NCI-H1092 (cell line): ENCODE results near the gene PPP1R15B.
A peak's percentile ranks its signal among the peaks of the same experiment; 100 is the strongest.

Experiments used
- DNase-seq: peaks from one replicate; lab custom pipeline; 2025; lab: John Stamatoyannopoulos, UW

Gene PPP1R15B

DNA sequence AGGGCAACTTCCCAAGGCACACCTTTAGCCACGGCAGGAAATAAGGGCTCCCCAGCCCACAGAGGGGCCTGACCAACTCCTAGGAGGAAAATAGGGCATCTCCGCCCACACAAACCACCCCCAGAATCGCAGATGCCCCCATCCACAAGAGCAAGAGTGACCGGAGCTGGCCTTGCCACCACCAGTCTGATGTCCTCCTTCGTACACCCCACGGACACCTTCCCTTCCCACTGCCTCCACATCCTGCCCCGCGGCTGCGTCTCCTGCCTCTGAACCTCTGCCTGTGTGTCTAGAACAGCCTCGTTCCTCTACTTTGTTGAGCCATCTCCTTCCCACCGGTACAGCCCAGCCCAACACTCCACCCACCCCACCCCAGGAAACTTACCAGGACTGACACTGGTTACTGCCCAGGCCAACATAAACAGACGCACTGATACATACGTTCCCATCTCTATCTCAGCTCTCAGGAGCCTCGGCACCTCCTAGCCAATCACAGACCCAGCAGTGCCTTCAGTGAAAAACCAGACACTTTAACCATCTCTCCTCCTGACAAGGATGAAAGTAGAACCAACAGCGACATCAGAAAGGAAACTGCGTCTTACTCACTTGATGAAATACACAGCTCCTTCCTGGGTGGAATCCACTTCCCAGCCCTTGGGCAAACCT is 44.3 kb downstream of the PPP1R15B start:
- DNase-seq, result no peak

DNA sequence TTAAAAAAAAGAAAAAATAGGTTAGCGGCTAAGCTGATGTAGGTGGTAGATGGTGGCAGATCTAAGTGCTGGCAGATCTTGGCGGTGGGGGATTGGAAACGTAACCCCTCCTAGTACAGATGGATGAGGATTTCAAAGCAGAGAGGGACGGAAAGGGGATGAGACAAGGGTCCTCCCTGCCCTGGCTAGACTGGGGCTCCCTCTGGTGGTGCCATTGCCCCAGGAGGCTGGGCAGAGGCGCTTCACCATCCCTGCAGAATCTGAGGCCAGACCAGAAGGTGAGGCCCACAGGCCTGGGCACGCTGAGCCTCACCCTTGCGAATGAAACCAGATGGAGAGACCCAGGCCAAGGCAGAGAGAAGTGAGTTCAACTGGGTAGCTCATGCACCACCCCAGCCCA is 44.9 kb downstream of the PPP1R15B start:
- no peak for DNase-seq

DNA sequence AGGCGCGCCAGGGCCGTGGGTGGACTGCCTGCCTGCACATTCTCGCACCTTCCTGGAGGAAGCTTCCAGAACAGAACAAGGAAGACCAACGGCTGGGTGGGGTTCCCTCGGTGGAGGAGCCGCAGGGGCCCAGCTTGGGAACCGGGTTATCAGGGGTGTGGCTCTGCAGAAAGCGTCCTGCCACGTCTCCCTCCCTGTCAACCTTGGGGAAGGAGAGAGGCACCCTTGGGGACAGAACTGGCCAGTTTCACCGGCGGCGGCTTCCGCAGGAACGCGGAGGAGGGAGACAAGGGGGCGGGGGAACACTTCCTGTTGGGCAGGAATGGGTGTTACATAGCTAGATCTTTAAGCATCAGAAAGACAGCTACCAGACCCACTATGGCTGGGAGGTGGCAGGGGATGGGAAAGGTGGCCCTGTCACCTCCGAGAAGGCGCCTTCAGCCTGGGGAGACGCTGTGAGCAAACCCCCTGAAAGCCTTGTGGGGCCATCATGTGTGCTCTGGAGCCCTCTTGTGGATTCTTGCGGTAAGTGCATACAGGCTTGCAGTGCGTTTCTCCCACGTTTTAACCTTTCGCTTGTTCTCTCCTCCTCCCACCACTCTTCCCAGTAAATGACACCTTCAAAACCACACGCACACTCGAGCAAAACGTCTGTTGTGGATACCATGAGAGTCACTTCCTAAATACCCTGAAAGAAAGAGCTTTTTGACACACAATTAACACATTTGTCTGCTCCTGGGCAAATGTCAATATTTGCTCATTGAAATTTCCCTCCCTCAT is 48.1 kb downstream of the PPP1R15B start:
- no peak for DNase-seq

DNA sequence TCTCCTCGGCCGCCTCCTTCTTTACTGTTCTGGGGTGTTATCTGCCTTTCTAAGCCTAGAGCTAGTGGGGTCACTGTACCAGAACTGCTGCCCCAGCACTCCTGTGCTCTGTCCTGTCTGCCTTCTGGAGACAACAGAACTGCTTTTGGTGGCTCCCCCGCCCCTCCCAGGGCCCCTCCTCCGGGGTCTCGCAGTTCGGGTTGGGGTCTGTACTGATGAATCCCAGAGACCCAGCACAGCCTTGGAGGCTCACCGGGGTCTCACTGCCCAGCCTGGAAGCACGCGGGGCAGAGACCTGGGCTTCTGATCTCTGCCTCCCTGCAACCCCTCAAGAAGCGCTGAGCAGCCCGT is 48.7 kb downstream of the PPP1R15B start:
- no peak for DNase-seq

GRCh38 chr1:204361781-204362180 is 49.8 kb downstream of the PPP1R15B start:
- no peak for DNase-seq

DNA sequence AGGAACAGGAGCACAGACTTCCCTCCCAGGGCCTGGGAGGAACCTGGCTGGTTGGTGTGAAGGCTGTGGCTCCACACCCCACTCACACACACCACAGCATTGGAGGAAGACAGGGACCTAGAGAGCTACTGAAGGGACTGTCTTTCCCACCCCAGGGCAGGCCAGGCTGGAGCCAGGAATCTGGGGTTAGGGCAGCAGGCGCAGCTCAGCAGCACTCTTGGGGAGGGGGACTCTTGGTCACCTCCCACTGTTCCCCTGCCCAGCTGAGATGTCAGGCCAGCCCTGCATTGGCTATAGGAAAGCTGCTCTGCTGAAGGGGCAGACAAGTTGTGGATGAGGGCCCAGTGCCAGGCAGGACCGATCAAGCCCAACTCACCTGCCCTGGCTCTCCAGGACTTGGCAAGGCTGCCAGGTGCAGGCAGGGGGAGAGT is 50.3 kb downstream of the PPP1R15B start:
- no peak for DNase-seq

- no peak for DNase-seq
Observed at GRCh38 chr1:204360314-204360713, 51.3 kb downstream of the PPP1R15B start.

- peak; percentile 42 for DNase-seq
Observed at GRCh38 chr1:204359474-204360255, 52.0 kb downstream of the PPP1R15B start, which contains the start of gene PLEKHA6. PLEKHA6 (minus strand) TSS chr1:204359929; CDS start chr1:204273727, 86,202 bp downstream.

DNA sequence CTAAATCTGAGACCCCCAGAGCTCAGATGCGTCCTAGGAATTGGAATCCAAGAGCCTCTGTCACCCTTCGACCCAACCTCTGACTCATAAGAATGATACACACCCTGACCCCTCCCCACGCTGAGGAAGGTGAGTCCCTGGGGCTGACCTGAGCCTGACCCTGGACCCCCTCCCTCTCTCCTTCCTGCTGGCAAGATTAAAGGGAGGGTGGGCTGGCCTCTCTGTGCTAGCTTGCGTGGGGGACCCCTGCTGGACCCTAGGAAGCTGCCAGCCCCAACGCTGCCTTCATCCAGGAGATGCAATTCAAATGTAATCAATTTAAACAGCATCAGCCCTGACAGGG is 52.5 kb downstream of the PPP1R15B start:
- DNase-seq, result no peak

DNA sequence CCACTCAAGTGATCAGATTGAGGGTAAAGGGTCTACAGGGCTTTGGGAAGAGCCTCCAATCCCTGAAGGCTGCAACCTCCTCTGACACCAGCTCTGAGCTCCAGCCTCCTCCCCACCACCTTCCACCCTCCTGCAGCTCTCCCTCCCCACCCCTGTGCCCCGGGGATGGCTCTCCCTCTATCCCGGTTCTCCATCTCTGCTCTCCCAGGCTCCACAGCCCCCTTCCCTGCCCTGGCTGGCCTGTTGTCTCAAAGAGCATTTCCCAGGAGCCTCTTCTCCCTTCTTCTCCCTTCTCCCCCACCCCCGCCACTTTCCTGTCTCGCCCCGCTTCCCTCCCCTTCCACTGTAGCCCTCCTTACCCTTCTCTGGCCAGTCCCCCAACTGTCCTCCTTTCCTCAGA is 53.0 kb downstream of the PPP1R15B start:
- DNase-seq, result no peak

DNA sequence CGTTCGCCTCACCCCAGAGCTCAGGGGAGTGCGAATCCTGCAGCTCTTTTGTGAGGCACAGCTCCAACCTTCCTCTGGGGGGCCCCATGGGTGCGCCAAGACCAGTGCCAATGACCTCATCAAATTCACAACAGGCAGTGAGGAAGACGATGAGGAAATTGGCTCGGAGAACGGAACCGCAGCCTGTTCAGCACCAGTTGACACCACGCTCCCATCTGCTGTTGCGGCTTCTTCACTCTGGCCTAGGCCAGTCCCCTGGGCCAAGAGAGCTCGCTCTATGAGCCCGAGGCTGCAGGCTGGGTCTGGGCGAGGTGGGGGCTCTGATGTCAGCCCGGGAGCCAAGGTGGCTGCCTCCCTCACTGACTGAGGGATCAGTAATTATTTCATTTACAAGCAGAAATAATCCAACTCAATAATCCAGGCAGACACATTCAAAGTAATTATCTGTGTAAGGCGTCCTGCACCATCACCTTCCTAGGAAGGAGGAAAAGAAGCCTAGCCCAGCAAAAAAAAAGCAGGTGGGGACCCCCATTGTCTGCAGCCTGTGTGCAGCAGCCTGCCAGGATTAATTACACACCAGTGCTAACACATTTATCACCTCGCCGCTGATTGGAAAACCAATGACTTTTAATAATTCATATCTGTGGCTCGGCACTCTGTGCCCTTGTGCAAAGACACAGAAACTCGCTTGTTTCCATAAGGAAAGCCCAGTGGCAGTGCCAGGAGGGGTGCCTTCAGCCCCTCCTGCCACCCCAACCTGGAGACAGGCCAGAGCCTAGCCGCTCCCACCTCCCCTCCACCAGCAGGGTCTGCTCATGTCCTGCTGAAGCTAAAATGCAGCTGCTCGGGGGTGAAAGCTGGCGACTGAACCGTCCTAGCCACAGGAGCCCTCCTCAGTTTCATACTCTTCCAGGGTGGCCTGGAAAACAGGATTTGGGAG is 53.8 kb downstream of the PPP1R15B start:
- no peak for DNase-seq

GRCh38 chr1:204356997-204357396 is 54.6 kb downstream of the PPP1R15B start:
- no peak for DNase-seq

DNA sequence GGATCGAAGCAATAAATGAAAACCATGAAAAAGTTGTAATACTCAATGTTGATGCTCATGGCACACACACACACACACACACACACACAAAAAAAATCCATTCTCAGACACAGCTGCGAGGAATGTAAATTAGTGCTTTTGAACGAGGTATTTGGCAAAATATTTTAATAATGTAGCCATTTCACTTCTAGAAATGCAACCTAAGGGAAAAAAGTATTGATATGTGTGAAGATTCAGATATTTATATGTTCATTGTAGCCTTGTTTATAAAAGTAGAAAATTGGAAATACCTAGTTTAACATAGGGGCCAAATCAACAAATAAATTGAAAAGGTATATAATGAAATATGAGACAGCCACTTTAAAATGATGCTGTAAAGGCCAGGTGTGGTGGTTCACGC is 55.7 kb downstream of the PPP1R15B start:
- DNase-seq, result no peak

GRCh38 chr1:204354579-204354978 is 57.0 kb downstream of the PPP1R15B start:
- DNase-seq, result no peak
